Naive thymus-derived CD8-positive, alpha-beta T cell (primary cell): ENCODE measurements around the gene DYRK1B. TPM values are rescaled to one million over a fixed set of nuclear protein-coding genes. Genes with fewer than 3 reads are reported as not detected.

Source experiments
- ATAC-seq, 2 donors: fragments of 150-1000 bp; cut with Tn5 transposase in 1 of 2; sonication (Bioruptor Pico), chemical (Tn5 transposase) in 1 of 2; 1 replicate in 1 of 2; 2 replicates in 1 of 2; pipeline ENCODE4 v1.10.0; 2021; ENCODE audit warnings: mild to moderate bottlenecking in 2 of 2, moderate library complexity in 2 of 2
- POLR2A ChIA-PET: fragments of 350-600 bp; sonication (Branson Sonifier 250); formaldehyde crosslinking; loops from one replicate; lab custom pipeline; 2021; ENCODE audit warnings: antibody characterized with exemption; lab: Charles Lee
- DNase-seq, 10 donors: peaks; one replicate each; pipeline versions ENCODE4 v3.0.0 to v3.0.0-alpha.2; 2020 to 2022
- H3K27ac Mint-ChIP-seq, 10 donors: one replicate each; pipeline ENCODE4 v1.8.0; 2020 to 2022; ENCODE audit warnings: mild to moderate bottlenecking in 10 of 10, mixed read lengths in 10 of 10, moderate library complexity in 4 of 10, inconsistent platforms in 1 of 10
- H3K27me3 Mint-ChIP-seq, 5 donors: one replicate each; pipeline ENCODE4 v1.8.0; 2021 to 2022; ENCODE audit warnings: mixed read lengths in 5 of 5
- H3K36me3 Mint-ChIP-seq, 3 donors: one replicate each; pipeline ENCODE4 v1.8.0; 2020 to 2022; ENCODE audit warnings: mixed read lengths in 3 of 3, mild to moderate bottlenecking in 2 of 3, inconsistent platforms in 1 of 3
- H3K4me1 Mint-ChIP-seq, 4 donors: one replicate each; pipeline ENCODE4 v1.8.0; 2021 to 2022; ENCODE audit warnings: mixed read lengths in 4 of 4
- H3K4me3 Mint-ChIP-seq, 10 donors: one replicate each; pipeline ENCODE4 v1.8.0; 2020 to 2022; ENCODE audit warnings: mild to moderate bottlenecking in 10 of 10, mixed read lengths in 10 of 10, moderate library complexity in 6 of 10, inconsistent platforms in 1 of 10
- H3K9me3 Mint-ChIP-seq, 9 donors: one replicate each; pipeline ENCODE4 v1.8.0; 2020 to 2022; ENCODE audit warnings: mixed read lengths in 9 of 9, mild to moderate bottlenecking in 3 of 9, inconsistent platforms in 1 of 9, moderate library complexity in 1 of 9
- polyA plus RNA-seq, 3 donors: library from polyadenylated mRNA; unstranded; fragments of 300-500 nt; fragmentation: Illumina TruSeq; gene quantifications; one replicate each; pipeline ENCODE4 v1.2.3, GENCODE V29; 2021
- total RNA-seq, 8 experiments: library from RNA in 2 of 8; stranded (reverse) in 2 of 8; gene quantifications; one replicate each; pipeline ENCODE4 v1.2.3 and lab custom pipeline; 2021 to 2026

Gene DYRK1B
- total and polyA plus RNA-seq, 5 experiments from 2014 or later, result 5.2 to 19.7 (median 6.2) TPM

- H3K27ac Mint-ChIP-seq, result peak overlapping the region in 3 of 10 donors; percentile 9 to 73 (median 22)
- no peak overlapping the region for H3K4me3 Mint-ChIP-seq
- H3K36me3 Mint-ChIP-seq, result peaks cover 3 to 52% (median 8%) of the 10 kb centered on the region in 3 donors
- ATAC-seq (no peak), DNase-seq (no peak)
- POLR2A ChIA-PET, result interaction anchor here (0.6 kb wide), 1 partner anchor 14 kb away, joined by 5 read pairs; no protein-coding TSS in a partner anchor
- peaks cover 22 to 44% (median 29%) of the 10 kb centered on the region in 4 donors for H3K4me1 Mint-ChIP-seq
- H3K27me3 Mint-ChIP-seq, result no peaks in the 10 kb centered on the region
- no peaks in the 10 kb centered on the region for H3K9me3 Mint-ChIP-seq
These were observed 5.8 kb upstream of the DYRK1B start for GRCh38 chr19:39839678-39840327.

- no peaks in the 10 kb centered on the region for H3K9me3 Mint-ChIP-seq
- POLR2A ChIA-PET, result no interaction called here
- no peak for ATAC-seq
- peaks cover 3 to 55% (median 11%) of the 10 kb centered on the region in 3 donors for H3K36me3 Mint-ChIP-seq
- H3K27ac Mint-ChIP-seq, result peak overlapping the region in 2 of 10 donors; percentile 7 to 62
- peaks cover 16 to 39% (median 24%) of the 10 kb centered on the region in 4 donors for H3K4me1 Mint-ChIP-seq
- no peaks in the 10 kb centered on the region for H3K27me3 Mint-ChIP-seq
- H3K4me3 Mint-ChIP-seq, result no peak overlapping the region
- no peak for DNase-seq
These were observed 4.6 kb upstream of the DYRK1B start for GRCh38 chr19:39838569-39838968.

- H3K9me3 Mint-ChIP-seq, result no peaks in the 10 kb centered on the region
- H3K4me3 Mint-ChIP-seq, result no peak overlapping the region
- POLR2A ChIA-PET, result no interaction called here
- H3K27ac Mint-ChIP-seq, result peak overlapping the region in 1 of 10 donors; percentile 16
- H3K27me3 Mint-ChIP-seq, result no peaks in the 10 kb centered on the region
- H3K36me3 Mint-ChIP-seq, result peaks cover 3 to 55% (median 11%) of the 10 kb centered on the region in 3 donors
- DNase-seq, result no peak
- H3K4me1 Mint-ChIP-seq, result peaks cover 13 to 34% (median 22%) of the 10 kb centered on the region in 4 donors
- ATAC-seq, result no peak
These were observed 4.0 kb upstream of the DYRK1B start for GRCh38 chr19:39837978-39838377.

GRCh38 chr19:39834287-39834841, 402 bp upstream of the DYRK1B start:
- POLR2A ChIA-PET, result interaction anchor here (0.6 to 2.1 kb wide), 8 partner anchors 10 to 1215 kb away, joined by 4 to 53 read pairs (median 6); partner anchors contain the start of genes EIF3K, FBL, PSMC4 and RPS16
- no peaks in the 10 kb centered on the region for H3K9me3 Mint-ChIP-seq
- ATAC-seq (no peak), DNase-seq (no peak)
- H3K4me1 Mint-ChIP-seq, result peaks cover 18 to 34% (median 27%) of the 10 kb centered on the region in 4 donors
- H3K27me3 Mint-ChIP-seq, result no peaks in the 10 kb centered on the region
- peak overlapping the region; percentile 86 to 99 (median 93) for H3K27ac Mint-ChIP-seq
- peaks cover 3 to 48% (median 18%) of the 10 kb centered on the region in 3 donors for H3K36me3 Mint-ChIP-seq
- peak overlapping the region; percentile 68 to 87 (median 80) for H3K4me3 Mint-ChIP-seq

GRCh38 chr19:39833160-39833463, 850 bp downstream of the DYRK1B start:
- Mint-ChIP-seq H3K36me3 (peaks cover 3 to 43% (median 18%) of the 10 kb centered on the region in 3 donors), H3K27me3 (no peaks in the 10 kb centered on the region), H3K9me3 (no peaks in the 10 kb centered on the region), H3K4me1 (peaks cover 19 to 44% (median 30%) of the 10 kb centered on the region in 4 donors), H3K4me3 (peak overlapping the region; percentile 68 to 89 (median 82)), H3K27ac (peak overlapping the region; percentile 76 to 95 (median 88))
- POLR2A ChIA-PET, result interaction anchor here (0.7 to 2.1 kb wide), 10 partner anchors 9 to 1522 kb away, joined by 3 to 53 read pairs (median 4); partner anchors contain the start of genes FBL, PSMC4, RPS16 and ZNF546
- ATAC-seq (no peak), DNase-seq (no peak)

- DNase-seq (peak in 2 of 10 donors; percentile 45 to 56), ATAC-seq (no peak)
- Mint-ChIP-seq H3K27me3 (no peaks in the 10 kb centered on the region), H3K9me3 (no peaks in the 10 kb centered on the region), H3K36me3 (peaks cover 3 to 41% (median 16%) of the 10 kb centered on the region in 3 donors), H3K4me3 (peak overlapping the region; percentile 68 to 89 (median 80)), H3K27ac (peak overlapping the region; percentile 76 to 94 (median 88)), H3K4me1 (peaks cover 19 to 47% (median 30%) of the 10 kb centered on the region in 4 donors)
- POLR2A ChIA-PET, result interaction anchor here (0.7 to 2.1 kb wide), 2 partner anchors 12 to 1523 kb away, joined by 3 to 53 read pairs; partner anchors contain the start of gene FBL
These were observed 1.4 kb downstream of the DYRK1B start for GRCh38 chr19:39832341-39833083.

- ATAC-seq (no peak), DNase-seq (no peak)
- Mint-ChIP-seq H3K4me3 (peak overlapping the region in 7 of 10 donors; percentile 68 to 89 (median 81)), H3K9me3 (no peaks in the 10 kb centered on the region), H3K36me3 (peaks cover under 1 to 34% (median 14%) of the 10 kb centered on the region in 3 donors), H3K4me1 (peaks cover 19 to 47% (median 31%) of the 10 kb centered on the region in 4 donors), H3K27me3 (no peaks in the 10 kb centered on the region), H3K27ac (peak overlapping the region in 8 of 10 donors; percentile 76 to 94 (median 88))
- POLR2A ChIA-PET, result no interaction called here
These were observed 2.3 kb downstream of the DYRK1B start for GRCh38 chr19:39831679-39832078.

- ATAC-seq (no peak), DNase-seq (no peak)
- Mint-ChIP-seq H3K27ac (peak overlapping the region in 4 of 10 donors; percentile 31 to 43 (median 34)), H3K9me3 (no peaks in the 10 kb centered on the region), H3K4me3 (peak overlapping the region in 1 of 10 donors; percentile 43), H3K27me3 (no peaks in the 10 kb centered on the region), H3K4me1 (peaks cover 19 to 51% (median 32%) of the 10 kb centered on the region in 4 donors), H3K36me3 (peaks cover 0 to 29% (median 12%) of the 10 kb centered on the region in 3 donors)
- POLR2A ChIA-PET, result no interaction called here
These were observed 3.1 kb downstream of the DYRK1B start for GRCh38 chr19:39830847-39831246.

GRCh38 chr19:39830406-39830805, 3.6 kb downstream of the DYRK1B start:
- DNase-seq (no peak), ATAC-seq (no peak)
- H3K4me3 Mint-ChIP-seq, result peak overlapping the region in 1 of 10 donors; percentile 24
- H3K27ac Mint-ChIP-seq, result peak overlapping the region in 2 of 10 donors; percentile 35 to 65
- POLR2A ChIA-PET, result no interaction called here
- H3K4me1 Mint-ChIP-seq, result peaks cover 19 to 51% (median 32%) of the 10 kb centered on the region in 4 donors
- no peaks in the 10 kb centered on the region for H3K27me3 Mint-ChIP-seq
- H3K9me3 Mint-ChIP-seq, result no peaks in the 10 kb centered on the region
- peaks cover 0 to 26% (median 12%) of the 10 kb centered on the region in 3 donors for H3K36me3 Mint-ChIP-seq

GRCh38 chr19:39829702-39830275, 4.2 kb downstream of the DYRK1B start:
- Mint-ChIP-seq H3K27ac (peak overlapping the region in 2 of 10 donors; percentile 24), H3K9me3 (no peaks in the 10 kb centered on the region), H3K4me3 (peak overlapping the region in 1 of 10 donors; percentile 45), H3K4me1 (peaks cover 19 to 55% (median 31%) of the 10 kb centered on the region in 4 donors), H3K36me3 (peaks cover 0 to 26% (median 12%) of the 10 kb centered on the region in 3 donors), H3K27me3 (no peaks in the 10 kb centered on the region)
- DNase-seq (no peak), ATAC-seq (no peak)
- POLR2A ChIA-PET, result interaction anchor here (0.6 kb wide), 1 partner anchor 61 kb away, joined by 4 read pairs; no protein-coding TSS in a partner anchor

GRCh38 chr19:39828654-39829032, 5.3 kb downstream of the DYRK1B start:
- H3K4me3 Mint-ChIP-seq, result peak overlapping the region in 4 of 10 donors; percentile 20 to 75 (median 32)
- H3K27ac Mint-ChIP-seq, result peak overlapping the region in 3 of 10 donors; percentile 57 to 89 (median 81)
- H3K4me1 Mint-ChIP-seq, result peaks cover 16 to 48% (median 25%) of the 10 kb centered on the region in 4 donors
- H3K27me3 Mint-ChIP-seq, result no peaks in the 10 kb centered on the region
- ATAC-seq (no peak), DNase-seq (no peak)
- peaks cover 0 to 23% (median 9%) of the 10 kb centered on the region in 3 donors for H3K36me3 Mint-ChIP-seq
- no peaks in the 10 kb centered on the region for H3K9me3 Mint-ChIP-seq
- POLR2A ChIA-PET, result interaction anchor here (0.6 kb wide), 1 partner anchor 8 kb away, joined by 4 read pairs; no protein-coding TSS in a partner anchor
